Right cardiac atrium (tissue), 5 donors: ENCODE data around the gene B4GALNT1. TPM values are rescaled to one million over a fixed set of nuclear protein-coding genes. Genes with fewer than 3 reads are reported as not detected.
"Not testable (repeated sequence)": the region's sequence is repeated elsewhere in the genome, so short reads cannot be mapped to it uniquely, and the experiment has no call there.

Experiments used
- ATAC-seq, 2 donors: fragments of 200-7000 bp; cut with Tn5 transposase; one replicate each; pipeline versions ENCODE4 v1.8.0 to v1.9.1; 2020; ENCODE audit warnings: moderate library complexity in 2 of 2, mild to moderate bottlenecking in 1 of 2
- DNase-seq, 3 donors: peaks; one replicate each; pipeline ENCODE4 v3.0.0-alpha.2; 2020
- H3K27ac ChIP-seq: one replicate; pipeline ENCODE4 v1.5.1; 2013; ENCODE audit warnings: mild to moderate bottlenecking, low read length, control low read depth, moderate library complexity
- H3K27me3 ChIP-seq: one replicate; pipeline ENCODE4 v1.6.1; 2013; ENCODE audit not compliant: control insufficient read depth, insufficient read depth
- H3K4me1 ChIP-seq: one replicate; pipeline ENCODE4 v1.6.1; 2013; ENCODE audit warnings: low read length; ENCODE audit not compliant: control insufficient read depth, insufficient read depth
- H3K4me3 ChIP-seq: one replicate; pipeline ENCODE4 v1.5.1; 2013; ENCODE audit warnings: low read length, control low read depth
- H3K9me3 ChIP-seq: one replicate; pipeline ENCODE4 v1.6.1; 2013; ENCODE audit warnings: low read length; ENCODE audit not compliant: control insufficient read depth
- WGBS: extraction: QIAGEN DNeasy Blood & Tissue Kit; methylation state at CpG from one replicate; pipeline ENCODE4 v1.1.7; 2013; 5-methylcytosine and 5-hydroxymethylcytosine counted together
- intact Hi-C, 4 donors: fragments of 100-400 bp; cut with DNase I; formaldehyde crosslinking; loops; one replicate each; pipeline versions ENCODE4 v1.11.0 to v1.14.0; 2022 to 2023
- long read RNA-seq, 4 donors: library from polyadenylated mRNA; unstranded; transcript quantifications; one replicate each; pipeline ENCODE4 v2.0.0, GENCODE V29; 2020 to 2021
- polyA plus RNA-seq: library from polyadenylated mRNA; stranded (reverse); fragments of 200-250 nt; gene quantifications from one replicate; pipeline ENCODE4 v1.2.3, GENCODE V29; 2013
- total RNA-seq, 4 donors: library from RNA; stranded (reverse); fragmentation: NEBNext Ultra II Directional; extraction: Animal tissue kit (Norgen Biotek cat#: 25700); gene quantifications; one replicate each; pipeline ENCODE4 v1.2.1, GENCODE V29; 2021
- donor health status: healthy with polysubstance abuse.
- donor health status: DM: no; HTN: yes; CAD: no.
- donor health status: DM: no; HTN: no; CAD: no.
- donor health status: DM: no; HTN: yes; CAD: no; lungs with severe emphysema.
- donor health status: DM: yes; HTN: yes; CAD: no.

B4GALNT1 gene
- total RNA-seq: 1 to 10 TPM; 1.2 to 2.5 (median 2.2) TPM
- polyA plus RNA-seq: 3.3 TPM
- long read RNA-seq, donor 1, partial matches to known transcripts: 2 of 5 reads
- long read RNA-seq, donor 1, other reads (novel, unspliced or antisense): 2 of 5 reads
- long read RNA-seq, donor 2, partial matches to known transcripts: 0 of 2 reads
- long read RNA-seq, donor 2, other reads (novel, unspliced or antisense): 1 of 2 reads
- long read RNA-seq, donor 3, partial matches to known transcripts: 4 of 8 reads
- long read RNA-seq, donor 3, other reads (novel, unspliced or antisense): 0 of 8 reads
- long read RNA-seq, donor 4, transcript B4GALNT1-208 (6 exons, 1,967 nt): major isoform, 5 of 8 reads
- long read RNA-seq, donor 4, partial matches to known transcripts: 1 of 8 reads
- long read RNA-seq, donor 4, other reads (novel, unspliced or antisense): 2 of 8 reads

DNA sequence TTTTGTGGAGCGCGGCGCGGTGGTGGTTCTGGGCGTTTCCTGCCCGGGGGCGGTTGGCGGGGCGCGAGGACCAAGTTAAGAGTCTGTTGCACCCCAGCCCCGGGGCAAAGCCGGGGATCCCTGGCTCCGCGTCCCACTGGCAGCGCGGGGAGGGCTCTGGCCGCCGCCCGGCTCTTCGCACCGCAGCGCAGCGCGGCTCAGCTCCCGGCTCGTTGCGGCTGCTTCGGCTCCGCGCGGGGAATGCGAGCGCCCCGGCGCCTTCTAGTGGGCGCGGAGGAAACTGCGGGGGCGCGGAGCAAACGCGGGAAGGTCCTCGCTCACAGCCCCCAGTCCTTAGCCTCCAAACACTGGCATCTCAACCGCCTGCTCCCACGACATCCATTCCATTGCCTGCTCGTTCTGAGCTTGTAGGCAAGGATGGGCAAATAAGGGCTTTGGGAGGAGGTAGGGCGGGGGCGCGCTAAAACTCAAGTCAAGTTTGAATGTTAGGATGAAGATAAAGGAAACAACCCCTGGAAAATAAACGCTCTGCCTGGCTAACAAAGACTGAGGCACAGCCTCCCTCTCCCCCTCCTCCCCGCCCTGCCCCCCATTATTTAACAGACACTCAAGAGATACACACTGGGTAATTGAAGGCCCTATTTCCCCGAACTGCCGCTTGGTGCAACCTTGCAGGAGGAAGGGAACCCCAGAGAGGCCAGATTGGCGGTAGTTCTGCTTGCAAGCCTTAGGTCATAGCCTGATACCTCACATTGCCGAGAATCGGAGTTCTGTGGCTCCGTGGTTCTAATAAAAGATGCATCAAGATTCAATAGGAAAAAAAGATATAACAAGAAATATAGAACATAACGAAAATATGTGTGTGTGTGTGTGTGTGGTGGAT lies at the start of gene B4GALNT1:
Gene B4GALNT1 (minus strand): TSS at position 244 of the 883 bp plus-strand sequence. CDS start 1,069 bp downstream, outside the sequence.
- WGBS: 3% methylated on average over 58 of the region's 58 CpGs

DNA sequence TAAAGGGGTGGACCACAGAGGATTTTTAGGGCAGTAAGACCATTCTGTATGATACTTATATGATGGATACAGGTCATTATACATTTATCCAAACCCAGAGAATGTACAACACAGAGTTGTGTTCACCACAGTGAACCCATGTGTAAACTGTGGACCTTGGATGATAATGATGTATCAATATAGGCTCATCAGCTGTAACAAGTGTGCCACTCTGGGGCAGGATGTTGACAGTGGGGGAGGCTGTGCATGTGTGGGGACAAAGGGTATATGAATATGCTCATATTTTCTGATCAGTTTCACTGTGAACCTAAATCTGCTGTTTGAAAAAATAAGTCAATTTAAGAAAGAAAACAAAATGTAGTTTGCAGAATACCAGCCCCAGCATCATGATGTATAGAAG lies 46.7 kb upstream of the B4GALNT1 start:
- Histone ChIP-seq H3K9me3 (no peaks in the 10 kb centered on the region), H3K4me1 (no peaks in the 10 kb centered on the region), H3K27ac (no peak overlapping the region), H3K27me3 (no peaks in the 10 kb centered on the region), H3K4me3 (no peak overlapping the region)
- intact Hi-C loops: no loop called here
- ATAC-seq (no peak), DNase-seq (no peak)

More for the DNA sequence above, at the start of gene B4GALNT1:
- intact Hi-C loops: no loop called here
- no peaks in the 10 kb centered on the region for H3K4me1 ChIP-seq
- H3K9me3 ChIP-seq: no peaks in the 10 kb centered on the region
- H3K4me3 ChIP-seq: peak within 1 kb of the TSS; percentile 50
- no peaks in the 10 kb centered on the region for H3K27me3 ChIP-seq
- no peak within 1 kb of the TSS for H3K27ac ChIP-seq
- ATAC-seq (peak; percentile 88 to 89), DNase-seq (peak; percentile 55 to 85 (median 81))

DNA sequence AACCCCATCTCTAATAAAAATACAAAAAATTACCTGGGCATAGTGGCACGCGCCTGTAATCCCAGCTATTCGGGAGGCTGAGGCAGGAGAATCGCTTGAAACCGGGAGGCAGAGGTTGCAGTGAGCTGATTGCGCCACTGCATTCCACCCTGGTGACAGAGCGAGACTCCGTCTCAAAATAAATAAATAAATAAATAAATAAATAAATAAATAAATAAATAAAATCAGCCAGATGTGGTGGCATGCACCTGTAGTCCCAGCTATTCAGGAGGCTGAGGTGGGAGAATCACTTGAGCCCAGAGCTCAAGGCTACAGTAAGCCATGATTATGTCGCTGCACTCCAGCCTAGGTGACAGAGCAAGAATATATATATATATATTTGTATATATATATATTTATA lies 44.9 kb upstream of the B4GALNT1 start:
- H3K27ac ChIP-seq, H3K27me3 ChIP-seq, H3K4me3 ChIP-seq, DNase-seq, ATAC-seq, intact Hi-C loops, H3K4me1 ChIP-seq, H3K9me3 ChIP-seq: not testable (repeated sequence)
- 91% methylated on average over 9 of the region's 9 CpGs for WGBS

DNA sequence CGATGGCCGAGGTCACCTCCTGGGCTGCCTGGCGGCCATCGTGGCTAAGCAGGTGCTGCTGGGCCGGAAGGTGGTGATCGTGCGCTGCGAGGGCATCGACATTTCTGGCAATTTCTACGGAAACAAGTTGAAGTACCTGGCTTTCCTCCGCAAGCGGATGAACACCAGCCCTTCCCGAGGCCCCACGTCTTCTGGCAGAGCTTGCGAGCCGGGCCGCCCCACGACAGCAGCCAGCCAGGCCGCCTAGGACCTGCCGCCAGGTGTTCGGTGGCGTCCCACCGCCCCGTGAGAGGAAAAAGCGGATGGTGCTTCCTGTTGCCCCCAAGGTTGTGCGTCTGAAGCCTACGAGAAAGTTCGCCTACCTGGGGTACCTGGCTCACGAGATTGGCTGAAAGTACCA lies 41.7 kb upstream of the B4GALNT1 start:
- WGBS: 89% methylated on average over 29 of the region's 29 CpGs
- DNase-seq (no peak), ATAC-seq (no peak)
- no peaks in the 10 kb centered on the region for H3K27me3 ChIP-seq
- intact Hi-C loops: no loop called here
- no peaks in the 10 kb centered on the region for H3K9me3 ChIP-seq
- no peak overlapping the region for H3K4me3 ChIP-seq
- no peak overlapping the region for H3K27ac ChIP-seq
- no peaks in the 10 kb centered on the region for H3K4me1 ChIP-seq

DNA sequence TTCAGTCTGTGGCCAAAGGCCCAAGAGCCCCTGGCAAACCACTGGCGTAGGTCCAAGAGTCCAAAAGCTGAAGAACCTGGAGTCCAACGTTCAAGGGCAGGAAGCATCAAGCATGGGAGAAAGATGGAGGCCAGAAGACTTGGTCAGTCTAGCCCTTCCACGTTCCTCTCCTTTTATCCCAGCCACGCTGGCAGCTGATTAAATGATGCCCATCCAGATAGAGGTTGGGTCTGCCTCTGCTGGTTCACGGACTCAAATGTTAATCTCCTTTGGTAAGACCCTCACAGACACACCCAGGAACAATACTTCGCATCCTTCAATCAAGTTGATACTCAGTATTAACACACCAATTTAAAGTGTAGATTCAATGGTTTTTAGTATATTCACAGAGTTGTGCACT lies 39.8 kb upstream of the B4GALNT1 start:
- H3K27ac ChIP-seq: no peak overlapping the region
- WGBS: 75% methylated on average over 6 of the region's 6 CpGs
- H3K9me3 ChIP-seq: no peaks in the 10 kb centered on the region
- H3K27me3 ChIP-seq: no peaks in the 10 kb centered on the region
- H3K4me1 ChIP-seq: no peaks in the 10 kb centered on the region
- ATAC-seq (no peak), DNase-seq (no peak)
- intact Hi-C loops: no loop called here
- no peak overlapping the region for H3K4me3 ChIP-seq

DNA sequence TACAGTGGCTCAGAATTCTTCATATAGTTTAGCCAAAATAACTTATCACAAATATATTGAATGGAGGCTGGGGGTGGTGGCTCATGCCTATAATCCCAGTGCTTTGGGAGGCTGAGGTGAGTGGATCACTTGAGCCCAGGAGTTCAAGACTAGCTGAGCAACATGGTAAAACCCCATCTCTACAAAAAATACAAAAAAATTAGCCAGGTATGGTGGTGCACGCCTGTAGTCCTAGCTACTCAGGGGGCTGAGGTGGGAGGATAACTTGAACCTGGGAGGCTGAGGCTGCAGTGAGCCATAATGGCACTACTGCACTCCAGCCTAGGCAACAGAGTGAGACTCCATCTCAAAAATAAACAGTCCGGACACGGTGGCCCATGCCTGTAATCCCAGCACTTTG lies 38.8 kb upstream of the B4GALNT1 start:
- H3K9me3 ChIP-seq, H3K4me3 ChIP-seq, H3K27me3 ChIP-seq, DNase-seq, H3K4me1 ChIP-seq, H3K27ac ChIP-seq, ATAC-seq, intact Hi-C loops: not testable (repeated sequence)
- WGBS: 90% methylated on average over 3 of the region's 3 CpGs

DNA sequence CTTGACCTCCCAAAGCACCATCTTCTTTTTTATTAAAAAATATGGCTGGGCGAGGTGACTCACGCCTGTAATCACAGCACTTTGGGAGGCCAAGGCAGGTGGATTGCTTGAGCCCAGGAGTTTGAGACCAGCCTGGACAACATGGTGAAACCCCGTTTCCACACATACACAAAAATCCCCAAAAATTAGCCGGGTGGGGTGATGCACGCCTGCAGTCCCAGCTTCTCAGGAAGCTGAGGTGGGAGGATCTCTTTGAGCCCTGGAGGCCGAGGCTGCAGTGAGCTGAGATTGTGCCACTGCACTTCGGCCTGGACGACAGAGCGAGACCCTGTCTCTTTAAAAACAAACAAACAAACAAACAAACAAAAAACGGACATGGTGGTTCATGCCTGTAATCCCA lies 36.7 kb upstream of the B4GALNT1 start:
- H3K27me3 ChIP-seq, ATAC-seq, H3K4me1 ChIP-seq, H3K27ac ChIP-seq, intact Hi-C loops, H3K4me3 ChIP-seq, H3K9me3 ChIP-seq, DNase-seq: not testable (repeated sequence)
- 84% methylated on average over 10 of the region's 10 CpGs for WGBS

DNA sequence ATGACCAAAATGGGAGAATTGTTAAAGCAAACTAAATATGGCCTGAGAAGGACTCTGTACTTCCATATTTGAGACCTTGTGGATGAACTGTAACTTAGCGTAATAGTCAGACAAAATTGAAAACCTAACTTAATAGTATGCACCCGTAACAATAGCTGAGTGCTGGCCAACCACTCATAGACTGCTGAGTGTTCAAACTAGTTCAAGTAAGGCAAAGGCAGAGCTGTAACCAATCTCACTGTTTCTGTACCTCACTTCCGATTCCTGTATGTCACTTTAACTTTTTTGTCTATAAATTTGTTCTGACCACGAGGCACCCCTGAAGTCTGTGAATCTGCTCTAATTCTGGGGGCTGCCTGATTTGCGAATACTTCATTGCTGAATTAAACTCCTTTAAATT lies 33.9 kb upstream of the B4GALNT1 start:
- DNase-seq (no peak), ATAC-seq (no peak)
- H3K4me1 ChIP-seq: no peaks in the 10 kb centered on the region
- WGBS: 75% methylated on average over 5 of the region's 5 CpGs
- intact Hi-C loops: no loop called here
- H3K9me3 ChIP-seq: no peaks in the 10 kb centered on the region
- H3K27ac ChIP-seq: no peak overlapping the region
- no peaks in the 10 kb centered on the region for H3K27me3 ChIP-seq
- no peak overlapping the region for H3K4me3 ChIP-seq

DNA sequence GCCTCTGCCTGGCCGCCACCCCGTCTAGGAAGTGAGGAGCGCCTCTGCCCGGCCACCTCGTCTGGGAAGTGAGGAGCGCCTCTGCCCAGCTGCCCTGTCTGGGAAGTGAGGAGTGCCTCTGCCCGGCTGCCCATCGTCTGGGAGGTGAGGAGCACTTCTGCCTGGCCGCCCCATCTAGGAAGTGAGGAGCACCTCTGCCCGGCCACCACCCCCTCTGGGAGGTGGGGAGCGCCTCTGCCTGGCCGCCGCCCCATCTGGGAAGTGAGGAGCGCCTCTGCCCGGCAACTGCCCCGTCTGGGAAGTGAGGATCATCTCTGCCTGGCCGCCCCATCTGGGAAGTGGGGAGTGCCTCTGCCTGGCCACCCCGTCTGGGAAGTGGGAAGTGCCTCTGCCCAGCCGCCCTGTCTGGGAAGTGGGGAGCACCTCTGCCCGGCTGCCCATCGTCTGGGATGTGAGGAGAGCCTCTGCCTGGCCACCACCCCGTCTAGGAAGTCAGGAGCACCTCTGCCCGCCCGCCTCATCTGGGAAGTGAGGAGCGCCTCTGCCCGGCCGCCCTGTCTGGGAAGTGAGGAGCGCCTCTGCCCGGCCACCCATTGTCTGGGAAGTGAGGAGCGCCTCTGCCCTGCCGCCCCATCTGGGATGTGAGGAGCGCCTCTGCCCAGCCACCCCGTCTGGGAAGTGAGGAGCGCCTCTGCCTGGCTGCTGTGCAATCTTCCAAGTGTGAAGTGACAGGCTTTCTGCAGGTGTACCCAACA lies 32.2 kb upstream of the B4GALNT1 start:
- intact Hi-C loops, H3K27ac ChIP-seq, H3K4me3 ChIP-seq, H3K27me3 ChIP-seq, ATAC-seq, H3K9me3 ChIP-seq, H3K4me1 ChIP-seq: not testable (repeated sequence)
- 86% methylated on average over 34 of the region's 34 CpGs for WGBS
- peak in 1 of 3 donors; percentile 46 for DNase-seq

DNA sequence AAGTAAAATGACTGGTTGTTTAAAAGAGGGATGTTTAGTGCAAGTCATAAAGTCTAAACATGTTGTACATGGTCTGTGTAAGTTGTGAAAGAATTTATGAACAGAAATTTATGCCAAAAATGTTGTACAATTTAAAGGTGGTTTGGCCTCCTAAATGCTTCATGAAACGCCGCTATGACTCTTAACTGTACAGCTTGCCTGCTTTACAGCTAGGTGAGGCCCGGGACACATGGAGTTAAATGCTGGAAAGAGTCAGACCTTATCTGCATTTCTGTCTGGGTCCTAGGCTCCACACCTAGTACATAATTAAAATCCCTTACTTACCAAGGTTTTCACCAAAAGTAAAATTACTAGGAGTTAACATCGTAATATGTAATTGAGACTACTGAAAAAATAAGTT lies 28.4 kb upstream of the B4GALNT1 start:
- no peaks in the 10 kb centered on the region for H3K27me3 ChIP-seq
- intact Hi-C loops: no loop called here
- H3K4me1 ChIP-seq: no peaks in the 10 kb centered on the region
- H3K9me3 ChIP-seq: no peaks in the 10 kb centered on the region
- 81% methylated on average over 4 of the region's 4 CpGs for WGBS
- no peak for DNase-seq
- no peak overlapping the region for H3K4me3 ChIP-seq
- H3K27ac ChIP-seq: no peak overlapping the region
- ATAC-seq: no peak

DNA sequence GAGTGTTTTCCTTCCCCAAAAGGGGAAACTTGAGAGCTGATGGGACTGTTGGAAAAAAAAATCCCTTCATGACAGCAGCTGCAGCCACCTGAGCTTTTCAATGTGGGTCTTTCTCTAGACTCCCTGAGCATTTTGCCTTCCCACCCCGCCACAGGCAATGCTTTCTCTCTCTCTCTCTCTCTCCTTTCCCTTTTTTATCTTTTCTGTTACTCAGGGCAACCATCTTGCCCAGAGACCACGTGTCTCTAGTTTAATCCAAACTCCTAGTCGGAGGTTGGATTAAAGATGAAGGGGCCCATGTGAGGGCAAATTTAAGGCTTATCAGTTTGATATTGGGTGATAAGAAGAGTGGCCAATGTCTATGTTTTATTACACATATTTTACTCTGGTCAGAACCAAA lies 25.9 kb upstream of the B4GALNT1 start:
- H3K9me3 ChIP-seq: no peaks in the 10 kb centered on the region
- H3K27ac ChIP-seq: no peak overlapping the region
- WGBS: 39% methylated on average over 3 of the region's 3 CpGs
- intact Hi-C loops: no loop called here
- no peaks in the 10 kb centered on the region for H3K27me3 ChIP-seq
- DNase-seq: no peak
- H3K4me3 ChIP-seq: no peak overlapping the region
- no peak for ATAC-seq
- H3K4me1 ChIP-seq: no peaks in the 10 kb centered on the region
